Hindlimb muscle (tissue), 1 donor: ENCODE data around the gene ITGA4. TPM values are rescaled to one million over a fixed set of nuclear protein-coding genes. Genes with fewer than 3 reads are reported as not detected.
A peak's percentile ranks its signal among the peaks of the same experiment; 100 is the strongest.

Source experiments
- DNase-seq: peaks from one replicate; pipeline ENCODE4 v3.0.0-alpha.2; 2013
- polyA plus RNA-seq: library from polyadenylated mRNA; unstranded; fragments of 120-200 nt; gene quantifications from one replicate; pipeline ENCODE4 v1.2.1, GENCODE V29; 2013; ENCODE audit not compliant: insufficient read length

Gene ITGA4
- polyA plus RNA-seq, 1 donor = 27.1 TPM

DNA sequence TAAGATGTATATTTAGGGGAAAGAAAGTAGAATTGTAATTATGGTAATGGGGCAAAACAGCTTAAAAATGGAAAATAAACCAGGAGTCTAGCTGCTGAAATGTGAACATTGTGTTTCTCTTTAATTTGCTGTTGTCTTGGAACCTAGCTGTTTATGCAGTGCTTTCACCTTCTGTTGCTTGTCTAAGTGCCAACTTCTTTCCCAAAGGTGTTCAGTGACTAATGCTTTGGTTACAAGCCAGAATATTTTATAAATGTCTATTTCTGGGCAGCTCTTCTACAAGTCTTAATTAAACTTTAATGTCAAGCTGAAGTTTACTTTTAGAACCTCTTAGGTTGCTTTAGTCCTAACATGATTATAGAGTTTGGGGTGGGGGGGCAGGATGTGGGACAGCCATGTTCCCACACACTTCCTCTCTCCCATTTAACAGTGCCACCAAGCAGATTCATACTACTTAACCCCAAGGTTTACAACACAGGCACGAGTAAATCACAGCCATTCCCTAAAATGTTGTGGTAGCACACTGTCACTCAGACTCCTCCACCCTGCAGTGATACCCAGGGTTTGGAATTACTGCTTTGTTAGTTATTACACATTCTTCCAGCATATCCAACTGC, 60.6 kb downstream of the ITGA4 start:
- peak; percentile 4 for DNase-seq

DNA sequence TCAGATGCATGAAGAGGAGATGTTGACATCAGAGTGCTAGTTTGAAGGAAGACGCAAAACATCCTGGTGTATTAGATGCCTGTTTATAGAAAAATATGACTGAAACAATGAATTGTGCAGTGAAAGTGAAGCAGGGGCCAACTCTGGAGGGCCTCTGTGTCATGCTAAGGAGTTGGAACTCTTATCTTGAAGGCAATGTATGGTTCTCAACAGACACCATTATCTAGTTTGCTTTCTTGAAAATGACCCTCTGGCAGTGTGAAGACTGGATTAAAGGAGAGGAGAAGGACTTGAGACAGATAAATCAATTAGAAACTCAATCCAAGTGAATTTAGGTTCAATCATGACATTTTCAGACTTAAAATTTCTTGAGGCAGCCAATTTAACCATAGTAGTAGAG, 63.1 kb downstream of the ITGA4 start:
- no peak for DNase-seq

DNA sequence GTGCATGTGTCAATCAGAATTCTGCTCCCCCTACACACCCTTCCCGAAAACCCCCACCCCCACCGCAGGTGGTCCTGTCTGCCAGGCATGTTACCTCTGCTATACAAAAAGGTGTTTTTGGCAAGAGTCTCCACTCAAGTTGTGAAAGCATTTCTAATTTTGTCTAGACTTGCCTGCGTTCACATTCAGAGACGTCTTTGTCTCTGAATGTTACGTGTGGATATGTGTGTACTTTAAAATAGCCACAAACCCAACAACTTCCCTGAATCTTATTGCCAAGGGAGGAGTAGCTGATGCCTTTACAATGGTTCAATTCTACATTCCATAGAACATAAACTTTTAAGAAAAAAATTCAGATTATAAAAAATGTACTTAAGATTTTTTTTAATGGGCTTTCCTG, 66.6 kb downstream of the ITGA4 start:
- DNase-seq = no peak

DNA sequence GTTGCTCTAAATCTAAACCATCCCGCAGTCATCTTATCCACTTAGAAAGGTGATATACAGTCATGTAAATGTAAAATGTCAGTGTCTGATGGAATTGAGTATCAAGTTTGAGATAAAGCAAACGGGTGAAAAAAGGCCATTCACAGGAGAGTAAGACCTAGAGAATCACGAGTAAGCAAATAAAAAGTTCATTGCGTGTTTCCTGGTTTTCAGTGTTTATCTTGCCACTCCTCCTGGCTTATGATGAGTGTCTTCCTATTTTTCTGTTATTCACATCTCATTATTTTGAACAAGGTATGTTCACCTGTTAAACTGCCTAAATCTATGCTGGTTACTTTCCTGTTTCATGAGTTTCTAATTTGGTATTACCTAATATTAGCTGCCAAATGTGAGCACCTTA, 68.8 kb downstream of the ITGA4 start:
- no peak for DNase-seq

DNA sequence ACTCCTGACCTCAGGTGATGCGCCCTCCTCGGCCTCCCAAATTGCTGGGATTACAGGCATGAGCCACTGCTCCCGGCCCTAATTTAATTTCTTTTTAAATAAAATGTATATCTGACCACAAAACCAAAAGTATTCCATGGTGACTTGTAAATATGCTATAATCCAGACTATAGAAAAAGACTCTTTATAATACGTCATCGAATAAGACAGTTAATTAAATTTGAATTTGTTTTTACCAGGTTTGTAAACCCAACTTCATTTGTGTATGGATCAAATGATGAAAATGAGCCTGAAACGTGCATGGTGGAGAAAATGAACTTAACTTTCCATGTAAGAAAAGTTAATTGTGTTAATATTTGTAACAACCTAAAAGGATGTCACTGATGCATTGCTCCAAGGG, 69.9 kb downstream of the ITGA4 start:
- no peak for DNase-seq

DNA sequence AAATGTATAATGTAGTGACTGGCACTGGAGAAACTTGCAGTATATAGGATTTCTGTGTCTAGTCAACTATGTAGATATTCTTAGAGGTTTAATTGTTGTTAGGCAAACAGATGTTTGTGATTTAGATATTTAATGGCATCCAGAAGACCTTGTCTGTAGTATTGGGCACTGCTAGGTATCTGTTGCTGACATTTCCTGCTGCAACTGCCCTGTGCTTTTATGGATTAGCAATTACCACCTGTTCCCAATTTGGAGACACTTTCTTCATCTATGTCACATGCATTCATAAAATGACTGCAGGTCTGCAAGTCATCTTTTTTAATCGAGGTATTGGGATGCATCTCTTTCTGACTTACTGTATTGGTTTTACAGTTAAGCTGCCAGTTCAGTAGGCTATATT, 71.3 kb downstream of the ITGA4 start:
- no peak for DNase-seq

DNA sequence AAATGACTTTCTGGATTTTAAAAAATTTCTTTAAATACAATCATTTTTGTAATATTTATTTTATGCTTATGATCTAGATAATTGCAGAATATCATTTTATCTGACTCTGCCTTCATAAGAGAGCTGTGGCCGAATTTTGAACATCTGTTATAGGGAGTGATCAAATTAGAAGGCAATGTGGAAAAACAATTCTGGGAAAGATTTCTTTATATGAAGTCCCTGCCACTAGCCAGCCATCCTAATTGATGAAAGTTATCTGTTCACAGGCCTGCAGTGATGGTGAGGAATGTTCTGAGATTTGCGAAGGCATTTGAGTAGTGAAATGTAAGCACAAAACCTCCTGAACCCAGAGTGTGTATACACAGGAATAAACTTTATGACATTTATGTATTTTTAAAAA, 79.5 kb downstream of the ITGA4 start:
- DNase-seq = no peak

DNA sequence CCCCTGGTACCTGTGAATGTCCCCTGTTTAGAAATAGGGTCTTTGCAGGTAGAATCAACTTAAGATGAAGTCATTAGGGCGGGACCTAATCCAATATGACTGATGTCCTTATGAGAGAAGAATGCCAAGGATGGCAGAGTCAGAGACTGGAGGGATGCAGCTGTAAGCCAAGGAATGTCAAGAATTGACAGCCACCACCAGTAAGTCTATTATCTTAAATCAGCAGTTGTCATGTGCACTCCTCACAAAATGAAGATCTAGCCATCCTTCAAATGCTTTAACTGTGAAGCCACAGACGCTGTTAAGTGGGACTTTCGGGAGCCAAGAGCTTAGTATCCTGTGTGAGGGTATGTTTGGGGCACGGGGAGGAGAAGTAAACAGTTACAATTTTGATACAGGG, 83.2 kb downstream of the ITGA4 start:
- DNase-seq = no peak

DNA sequence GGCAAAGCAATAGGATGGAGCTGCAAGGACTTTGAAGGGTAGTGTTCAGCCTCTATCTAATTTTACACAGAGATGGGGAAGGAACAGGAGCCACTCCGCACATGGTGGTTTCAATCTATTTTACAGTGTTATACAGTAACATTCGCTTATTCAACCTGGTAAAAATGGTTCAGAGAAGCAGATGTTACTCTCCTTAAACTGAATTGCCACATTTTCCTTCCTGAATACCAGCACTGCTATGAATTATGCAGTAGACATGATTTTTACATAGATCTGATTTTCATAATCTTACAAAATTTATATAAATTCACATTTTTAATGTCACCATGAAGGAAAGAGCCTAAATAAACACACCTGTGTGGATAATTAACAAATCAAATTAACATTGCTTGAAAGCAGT, 85.0 kb downstream of the ITGA4 start:
- no peak for DNase-seq

DNA sequence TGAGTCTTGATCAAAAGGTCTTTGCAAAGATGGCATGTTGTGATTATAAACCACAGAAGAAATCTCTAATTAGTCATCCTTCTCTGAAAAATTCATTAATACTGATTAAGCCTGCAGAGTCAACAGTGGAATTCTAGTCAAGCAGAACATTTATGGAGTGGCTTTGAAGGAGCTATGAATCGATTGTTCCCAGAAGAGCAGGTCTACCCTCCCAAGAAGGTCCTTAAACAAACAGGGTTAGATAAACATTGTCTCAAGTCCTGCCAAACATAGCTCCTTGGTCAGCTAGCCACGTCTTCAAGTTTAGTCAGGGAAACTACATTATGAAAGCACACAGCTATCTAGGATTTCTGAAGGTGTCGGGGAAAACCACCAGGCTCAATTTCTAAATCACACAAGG, 88.9 kb downstream of the ITGA4 start:
- DNase-seq = no peak

DNA sequence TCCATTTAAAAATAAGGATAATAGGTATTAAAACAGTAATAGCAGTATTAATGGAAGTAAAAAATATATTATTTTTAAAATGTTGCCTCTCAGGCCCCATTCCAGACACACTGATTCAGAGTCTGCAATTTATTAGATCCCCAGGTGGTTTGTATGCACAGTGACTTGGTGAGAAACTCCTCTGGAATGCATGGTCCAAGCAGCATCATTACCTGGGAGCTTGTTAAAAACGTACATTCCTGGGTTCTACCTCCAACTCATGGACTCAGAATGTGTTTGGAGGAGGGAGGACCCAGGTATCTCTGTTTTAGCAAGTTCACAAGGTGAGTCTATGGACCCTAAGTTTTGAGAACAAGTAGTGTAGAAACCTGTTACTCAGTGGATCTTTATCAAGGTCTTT, 95.6 kb downstream of the ITGA4 start:
- DNase-seq = no peak

DNA sequence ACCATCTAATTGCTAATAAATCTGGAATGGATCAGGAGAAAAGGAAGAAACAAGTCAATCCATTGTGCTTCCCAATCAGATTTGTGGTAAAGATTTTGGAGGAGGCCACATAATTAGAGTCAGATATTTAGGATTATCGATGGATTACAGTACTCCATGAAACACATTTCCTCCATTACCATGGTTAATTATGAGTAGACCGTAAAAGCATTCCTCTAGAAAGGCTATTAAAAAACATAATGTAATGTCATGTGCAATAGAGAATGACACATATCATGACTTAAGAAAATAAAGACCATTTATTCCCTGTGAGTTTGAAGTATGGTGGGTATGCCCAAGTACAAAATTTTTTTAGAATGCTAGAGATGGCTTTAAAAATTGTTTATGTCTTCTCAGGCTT, 96.1 kb downstream of the ITGA4 start:
- no peak for DNase-seq

DNA sequence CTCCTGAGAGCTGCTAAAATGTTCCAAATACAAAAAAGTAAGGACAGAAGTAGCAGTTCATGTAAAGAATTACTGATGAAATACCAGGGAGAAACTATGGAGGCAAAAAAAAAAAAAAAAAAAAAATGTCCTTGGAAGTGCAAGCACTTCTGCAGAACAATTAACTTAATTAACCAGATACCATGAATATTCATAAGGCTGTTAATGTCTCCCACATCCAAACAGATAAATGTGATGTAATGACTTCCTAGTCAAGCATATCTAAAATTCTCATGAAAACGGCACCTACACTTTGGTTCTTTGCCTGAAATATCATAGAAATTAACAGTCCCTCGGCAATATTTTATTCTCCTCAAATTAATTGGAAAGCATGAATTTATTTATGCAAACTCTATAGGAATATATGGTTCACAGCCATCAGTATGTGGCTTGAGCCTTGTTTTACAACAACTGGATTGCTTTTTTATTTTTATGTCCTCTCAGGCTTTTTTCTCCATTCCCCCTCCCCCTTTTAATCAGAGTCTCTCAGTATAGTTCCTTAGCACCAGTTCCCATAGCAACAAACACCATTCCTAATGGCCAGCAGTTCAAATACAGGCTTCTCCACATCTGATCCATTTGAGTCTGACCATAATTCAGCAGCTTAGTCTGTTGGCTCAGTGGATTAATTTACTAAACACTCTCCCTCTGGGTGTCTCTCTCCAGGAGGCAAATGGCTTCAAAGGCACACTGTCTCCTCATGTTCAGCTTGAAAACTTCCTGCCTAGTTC, 97.1 kb downstream of the ITGA4 start:
- no peak for DNase-seq

DNA sequence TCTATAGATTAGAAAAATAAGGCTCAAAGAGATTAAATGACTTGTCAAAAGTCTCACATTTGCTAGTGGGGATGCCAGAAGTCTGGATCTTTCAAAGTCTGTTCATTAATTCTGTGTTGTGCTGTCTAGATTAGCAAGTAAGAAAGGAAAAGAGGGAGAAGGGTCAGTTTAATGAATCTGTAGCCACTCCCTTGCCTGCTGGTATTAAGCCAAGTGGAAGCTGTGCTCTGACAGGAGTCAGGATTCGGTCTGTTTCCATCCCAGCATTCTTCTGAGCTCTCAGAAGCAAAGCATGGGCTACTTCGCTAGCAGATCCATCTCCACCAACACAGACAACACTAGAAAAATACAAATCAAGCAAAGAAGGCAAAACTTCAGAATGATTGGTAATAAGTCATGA, 101.2 kb downstream of the ITGA4 start:
- no peak for DNase-seq

DNA sequence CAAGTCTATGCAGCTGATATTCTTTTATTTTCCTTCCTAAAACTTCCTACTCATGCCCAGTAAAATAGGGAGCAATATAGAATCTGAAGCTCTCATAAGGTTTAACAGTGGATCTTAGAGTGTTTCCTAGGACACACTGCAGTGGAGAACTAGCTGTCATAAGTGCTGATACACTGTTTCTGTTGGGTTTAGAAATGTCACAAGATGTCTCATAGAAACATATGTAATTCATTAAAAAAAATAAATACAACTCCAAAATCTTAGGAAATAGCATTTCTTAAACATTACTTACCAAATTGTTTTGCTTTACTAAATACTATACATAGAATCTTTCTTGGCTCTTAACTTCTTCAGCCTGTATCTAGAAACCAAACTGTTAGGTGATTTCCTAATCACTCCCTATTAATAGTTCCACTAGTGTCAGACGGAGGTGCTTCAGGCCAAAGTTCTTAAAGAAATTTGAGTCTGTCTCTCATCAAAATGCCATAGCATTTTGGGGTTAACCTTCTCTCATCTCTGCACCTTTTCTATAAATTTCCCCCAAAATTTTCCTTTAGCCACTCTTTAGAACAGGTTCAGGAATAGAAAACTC, 106.0 kb downstream of the ITGA4 start:
- no peak for DNase-seq

DNA sequence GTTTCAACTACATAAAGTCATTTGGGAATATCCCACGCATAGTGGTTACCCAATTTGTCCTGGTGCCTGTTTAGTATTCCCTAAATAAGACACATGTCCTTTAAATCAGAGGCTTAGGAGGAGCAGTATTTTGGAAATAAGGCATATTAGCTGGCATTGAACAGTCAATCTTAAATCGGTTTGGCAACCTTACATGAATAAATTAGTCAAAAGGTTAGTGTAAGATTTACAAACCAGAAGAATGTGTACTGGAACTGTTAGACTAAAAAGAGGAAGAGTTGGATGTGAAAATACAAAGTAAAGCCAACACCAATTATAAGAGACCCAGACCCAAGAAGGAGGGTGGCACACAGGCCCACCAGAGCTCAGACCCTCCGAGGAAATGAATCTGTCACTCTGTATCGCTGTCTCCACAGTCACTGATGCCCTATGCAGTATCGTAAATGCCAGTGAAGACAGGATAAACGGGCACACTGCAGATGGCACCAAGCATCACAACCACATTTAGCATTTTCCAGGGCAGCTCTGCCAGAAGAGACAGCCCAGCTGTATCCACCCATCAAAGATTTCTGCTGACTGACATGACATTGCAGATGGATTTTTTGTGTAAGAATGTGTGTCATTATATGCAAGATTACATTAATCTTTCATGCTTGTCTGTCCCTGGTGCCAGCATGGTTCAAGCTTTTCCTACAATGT, 109.3 kb downstream of the ITGA4 start:
- peak; percentile 3 for DNase-seq

DNA sequence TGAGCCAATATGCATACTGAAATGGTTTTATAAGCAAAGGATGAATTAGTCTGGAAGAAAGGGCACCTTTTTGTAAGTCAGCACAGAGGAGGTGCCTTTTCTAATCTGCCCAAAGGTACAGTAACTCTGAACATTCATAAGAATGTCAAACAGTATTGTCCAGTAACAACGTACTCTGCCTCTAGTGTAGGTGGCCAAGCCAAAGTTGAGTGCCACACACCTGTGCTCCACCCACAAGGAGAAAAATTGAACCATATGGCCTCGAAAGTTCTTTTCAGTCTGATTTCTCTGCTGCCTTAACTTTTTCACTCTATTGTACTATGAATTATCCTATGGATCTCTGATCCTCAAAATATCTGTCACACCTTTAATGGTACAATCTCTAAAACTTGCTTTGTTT, 112.9 kb downstream of the ITGA4 start:
- no peak for DNase-seq

DNA sequence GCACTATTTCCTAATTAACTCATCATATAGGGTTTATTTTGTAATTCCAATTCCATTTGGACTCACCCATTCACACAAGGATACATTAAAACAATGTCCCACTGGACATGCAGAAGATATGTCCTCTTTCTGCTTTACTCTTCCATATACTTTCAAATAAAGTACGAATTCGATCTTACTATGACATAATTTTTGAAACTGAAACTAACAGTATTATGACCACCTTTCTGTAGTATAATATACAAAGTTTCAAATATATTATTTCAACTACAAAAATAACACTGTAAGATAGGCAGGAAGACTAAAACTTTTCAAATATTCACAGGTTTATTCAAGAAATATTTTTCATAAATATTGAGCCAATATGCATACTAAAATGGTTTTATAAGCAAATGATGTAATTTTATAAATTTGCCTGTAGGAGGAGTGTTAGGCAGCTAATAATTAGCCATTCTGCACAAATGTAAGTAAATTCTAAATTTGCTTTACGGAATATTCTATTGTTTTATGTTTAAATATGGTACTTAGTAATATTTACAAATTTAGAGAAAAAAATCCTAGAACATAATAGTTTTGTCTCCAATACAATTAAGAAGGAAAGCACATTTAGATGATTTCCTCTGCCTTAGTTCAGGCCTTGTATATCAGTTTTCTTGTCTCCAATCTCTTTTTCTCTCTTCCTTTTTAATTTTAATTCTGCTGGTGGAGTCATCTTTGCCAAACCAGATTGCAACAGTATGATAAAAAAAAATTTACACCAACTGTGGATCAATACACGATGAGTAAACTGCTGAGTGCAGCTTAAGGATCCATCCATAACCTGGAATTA, 113.9 kb downstream of the ITGA4 start:
- no peak for DNase-seq

DNA sequence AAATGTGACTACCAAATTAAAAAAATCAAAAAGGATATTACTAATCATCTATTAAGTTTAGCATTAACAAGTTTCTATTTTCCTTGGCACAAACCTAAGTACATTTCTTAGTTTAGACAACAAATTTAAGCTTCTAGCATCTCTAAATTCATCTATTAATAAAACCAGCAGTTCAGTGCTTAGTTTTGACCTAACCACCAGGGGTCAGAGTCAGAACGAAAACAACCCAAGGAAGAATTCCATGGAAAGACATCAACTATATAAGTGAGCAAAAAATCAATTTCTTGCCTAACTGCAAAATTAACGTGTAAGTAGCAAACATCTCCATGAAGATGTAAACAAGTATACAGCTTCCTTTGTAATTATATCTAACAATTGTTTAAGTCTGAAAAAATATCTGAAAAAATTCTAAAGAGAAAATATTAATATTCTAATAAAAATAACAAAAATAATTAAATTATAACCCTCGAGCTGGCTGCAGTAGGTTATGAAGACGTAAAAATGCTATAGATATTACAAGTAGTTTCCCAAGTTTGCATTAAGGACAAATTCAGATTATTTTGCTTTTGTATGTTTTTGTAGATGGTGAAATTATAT, 116.1 kb downstream of the ITGA4 start:
- DNase-seq = peak; percentile 3

DNA sequence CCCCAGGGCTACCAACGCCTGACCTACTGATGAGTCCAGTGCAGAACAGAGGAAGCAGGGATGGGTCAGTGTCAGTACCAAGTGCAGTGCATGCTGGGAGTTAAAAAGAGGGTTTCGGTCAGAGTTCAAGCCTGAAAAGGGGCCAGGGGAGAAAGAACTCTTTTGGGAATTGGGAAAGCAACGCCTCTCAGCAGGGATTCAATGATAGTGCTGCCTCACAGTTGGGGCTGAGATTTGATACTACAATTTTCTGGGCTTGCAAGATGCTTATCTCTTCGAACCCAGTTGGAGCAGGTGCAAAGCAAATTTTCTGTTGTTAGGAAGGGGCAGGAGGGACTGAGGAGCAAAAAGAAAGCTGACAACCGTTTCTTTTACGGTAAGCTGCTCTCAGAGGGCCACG, 117.1 kb downstream of the ITGA4 start:
- no peak for DNase-seq

DNA sequence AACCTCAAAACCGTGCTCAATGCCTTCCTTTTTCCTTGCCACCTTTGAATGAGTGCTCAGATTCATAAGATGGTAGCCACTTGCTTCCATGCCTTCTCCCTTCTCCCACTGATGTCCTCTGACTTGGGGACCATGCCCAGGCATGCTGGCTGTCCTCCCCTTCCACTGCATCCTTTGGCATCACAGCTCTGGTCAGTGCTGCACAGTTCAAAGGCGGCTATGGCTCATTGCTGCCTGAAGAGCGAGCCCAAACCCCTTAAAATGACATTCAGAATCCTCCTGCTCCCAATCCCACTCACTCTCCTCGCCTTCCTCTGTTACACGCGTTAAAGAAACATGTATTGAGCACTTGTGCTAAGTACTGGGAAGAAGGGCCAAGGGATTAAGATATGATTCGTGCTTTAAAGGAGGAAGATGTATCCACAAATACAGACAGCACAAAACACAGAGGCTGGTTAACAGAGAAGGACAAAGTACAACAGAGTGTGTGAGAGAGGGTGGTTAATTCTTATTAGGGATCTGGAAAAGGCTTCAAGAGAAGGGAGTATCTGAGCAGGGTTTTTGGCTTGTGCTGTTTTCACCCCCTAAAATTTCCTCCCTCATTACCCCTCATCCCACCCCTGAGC, 118.0 kb downstream of the ITGA4 start:
- DNase-seq = no peak

DNA sequence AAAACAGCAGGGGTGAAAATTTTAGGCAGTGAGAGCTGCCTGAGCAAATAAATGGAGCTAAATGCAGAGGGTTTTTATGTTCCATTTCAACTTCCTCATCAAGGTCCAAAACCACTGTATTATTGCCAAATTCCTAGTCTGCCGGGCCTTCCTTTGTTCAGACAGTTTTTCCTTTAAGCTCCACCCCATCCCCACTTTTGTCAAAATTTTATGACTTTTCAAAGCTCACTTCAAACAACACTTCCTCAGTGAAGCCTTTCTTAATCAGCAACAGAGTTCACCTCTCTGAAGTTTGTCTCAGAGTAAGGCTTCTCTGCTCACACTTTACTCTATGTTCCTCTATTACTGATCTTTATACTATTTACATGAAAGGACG, 118.5 kb downstream of the ITGA4 start:
- DNase-seq = no peak
